ENCODE data around the gene GPR35.

Gene GPR35

DNA sequence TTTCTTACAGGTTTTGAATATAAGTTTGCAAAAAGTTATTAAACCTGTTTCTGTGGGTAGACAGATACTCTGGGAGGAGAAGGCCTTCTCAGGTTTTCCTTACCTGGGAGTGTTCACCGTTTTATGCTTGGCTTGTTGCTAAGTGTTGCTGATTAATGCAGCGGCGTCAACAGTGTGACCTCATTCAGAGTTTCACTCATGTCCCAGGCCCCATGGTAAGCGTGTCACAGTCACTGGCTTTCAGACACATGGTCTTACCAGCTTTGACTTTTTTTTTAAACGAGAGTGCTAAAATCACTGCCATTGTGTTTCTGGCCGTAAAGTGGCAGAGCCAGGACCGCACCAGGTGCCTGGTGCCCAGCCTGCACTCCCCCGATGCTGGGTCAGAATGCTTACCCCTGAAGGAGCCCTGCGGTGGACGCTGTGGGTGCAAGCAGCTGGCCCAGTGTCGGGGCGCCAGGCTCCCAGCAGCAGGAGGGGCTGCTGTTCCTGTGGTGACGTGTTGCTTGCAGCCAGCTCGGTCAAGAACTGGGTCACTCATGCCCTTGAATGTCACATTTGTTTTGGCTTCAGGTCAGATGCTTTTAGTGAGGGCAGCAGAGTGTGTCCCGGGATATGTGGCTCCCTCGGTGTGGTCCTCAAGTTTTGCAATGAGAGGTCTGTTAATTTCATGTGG is 35.3 kb upstream of the GPR35 start:
- no peak for DNase-seq

DNA sequence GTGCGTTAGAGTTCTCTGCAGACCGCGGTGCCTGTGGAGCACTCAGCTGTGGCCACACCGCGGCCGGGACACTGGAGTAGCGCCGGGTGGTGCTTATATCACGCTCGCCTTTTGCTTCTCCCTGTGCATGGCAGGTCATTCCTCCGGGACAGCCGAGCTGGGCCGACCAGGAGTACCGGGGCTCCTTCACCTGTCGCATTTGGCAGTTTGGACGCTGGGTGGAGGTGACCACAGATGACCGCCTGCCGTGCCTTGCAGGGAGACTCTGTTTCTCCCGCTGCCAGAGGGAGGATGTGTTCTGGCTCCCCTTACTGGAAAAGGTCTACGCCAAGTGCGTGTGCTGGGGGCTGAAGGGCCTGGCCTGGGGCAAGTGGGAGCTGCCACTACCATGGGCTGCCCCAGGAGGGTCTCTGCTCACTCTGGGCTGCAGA is 34.6 kb upstream of the GPR35 start:
- no peak for DNase-seq

DNA sequence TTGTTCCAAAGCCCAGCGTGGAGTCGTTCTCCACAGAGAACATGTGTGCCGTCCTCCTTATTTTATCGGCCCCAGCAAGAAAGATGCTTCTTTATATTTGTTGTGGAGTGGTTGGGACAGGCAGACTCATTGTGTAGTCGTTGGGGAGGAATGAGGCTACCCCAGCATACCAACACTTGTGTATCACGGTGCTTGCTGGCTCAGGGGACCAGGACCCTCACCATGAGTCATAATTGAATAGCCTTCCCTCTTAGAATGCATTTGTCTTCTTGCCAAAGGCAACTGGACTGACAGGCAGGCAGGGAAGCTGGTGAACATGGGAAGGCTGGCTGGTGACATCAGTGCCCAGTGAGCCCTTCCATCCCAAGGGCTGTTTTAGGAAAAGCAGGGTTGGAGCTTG is 34.1 kb upstream of the GPR35 start:
- DNase-seq, result no peak

DNA sequence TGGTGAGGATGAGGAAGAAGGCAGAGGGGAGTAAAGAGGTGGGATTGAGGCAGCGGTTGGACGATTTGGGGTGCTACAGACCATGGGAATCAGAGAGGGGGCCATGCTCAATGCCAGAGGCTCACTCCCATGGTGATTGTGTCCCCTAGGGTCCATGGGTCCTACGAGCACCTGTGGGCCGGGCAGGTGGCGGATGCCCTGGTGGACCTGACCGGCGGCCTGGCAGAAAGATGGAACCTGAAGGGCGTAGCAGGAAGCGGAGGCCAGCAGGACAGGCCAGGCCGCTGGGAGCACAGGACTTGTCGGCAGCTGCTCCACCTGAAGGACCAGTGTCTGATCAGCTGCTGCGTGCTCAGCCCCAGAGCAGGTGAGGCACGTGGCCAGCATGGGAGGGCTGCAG is 33.5 kb upstream of the GPR35 start:
- DNase-seq, result no peak

GRCh38 chr2:240593026-240593702 is 32.1 kb upstream of the GPR35 start:
- no peak for DNase-seq

GRCh38 chr2:240593703-240594451 is 31.4 kb upstream of the GPR35 start:
- DNase-seq, result no peak

DNA sequence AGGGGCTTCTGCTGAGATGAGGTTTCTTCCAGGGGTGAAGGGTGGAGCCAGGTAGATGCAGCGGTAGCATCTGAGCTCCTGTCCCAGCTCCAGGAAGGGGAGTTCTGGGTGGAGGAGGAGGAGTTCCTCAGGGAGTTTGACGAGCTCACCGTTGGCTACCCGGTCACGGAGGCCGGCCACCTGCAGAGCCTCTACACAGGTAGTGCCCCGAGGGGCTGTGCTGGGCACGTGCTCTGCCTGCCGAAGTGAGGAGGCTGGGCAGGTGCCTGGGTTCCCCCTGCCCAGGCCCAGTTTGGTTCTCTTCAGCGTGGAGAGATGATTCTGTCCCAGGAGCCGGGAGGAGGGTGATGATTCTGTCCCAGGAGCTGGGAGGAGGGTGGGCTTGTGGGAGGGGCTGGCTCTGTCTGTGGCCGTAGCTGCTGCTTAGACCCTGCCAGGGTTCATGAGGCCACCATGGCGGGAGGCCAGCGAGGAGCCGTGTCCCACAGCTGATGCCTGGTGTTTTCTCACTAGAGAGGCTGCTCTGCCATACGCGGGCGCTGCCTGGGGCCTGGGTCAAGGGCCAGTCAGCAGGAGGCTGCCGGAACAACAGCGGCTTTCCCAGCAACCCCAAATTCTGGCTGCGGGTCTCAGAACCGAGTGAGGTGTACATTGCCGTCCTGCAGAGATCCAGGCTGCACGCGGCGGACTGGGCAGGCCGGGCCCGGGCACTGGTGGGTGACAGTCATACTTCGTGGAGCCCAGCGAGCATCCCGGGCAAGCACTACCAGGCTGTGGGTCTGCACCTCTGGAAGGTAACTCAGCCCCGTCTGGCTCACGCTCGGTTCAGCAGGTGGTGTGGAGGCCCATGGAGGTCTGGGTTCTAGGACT is 30.5 kb upstream of the GPR35 start:
- DNase-seq, result no peak

DNA sequence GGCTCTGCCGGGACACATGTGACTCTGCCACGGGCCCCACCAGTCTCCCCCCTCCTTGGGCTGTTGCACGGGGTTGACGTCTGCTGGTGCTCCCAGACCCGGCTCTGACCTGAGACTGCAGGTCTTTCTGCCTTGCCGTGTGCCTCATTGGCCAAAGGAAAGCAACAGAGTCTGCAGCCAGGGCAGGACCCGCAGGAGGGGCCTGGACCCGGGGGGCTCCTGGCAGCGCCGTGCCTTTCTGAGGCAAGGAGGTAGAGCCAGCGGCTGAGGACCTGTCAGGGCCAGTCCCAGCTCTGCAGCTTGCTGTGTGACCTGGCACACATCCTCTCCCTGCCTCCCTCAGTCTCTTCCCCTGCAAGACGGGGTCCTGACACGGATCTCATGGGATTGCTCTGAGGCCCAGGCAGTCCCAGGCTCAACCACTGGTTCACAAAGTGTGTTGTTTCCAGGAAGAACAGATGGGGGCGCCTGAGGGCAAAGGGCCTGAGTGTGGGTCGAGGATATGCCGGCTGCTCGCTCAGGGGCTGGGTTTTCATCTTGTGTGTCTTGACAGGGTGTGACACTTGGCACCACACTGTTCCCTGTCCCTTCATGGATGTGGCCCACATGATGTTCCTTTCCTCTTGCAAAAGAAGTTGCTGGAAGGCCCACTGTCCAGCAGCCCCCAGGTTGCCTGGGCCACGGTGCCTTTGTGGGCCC is 29.8 kb upstream of the GPR35 start:
- no peak for DNase-seq

GRCh38 chr2:240596080-240596460 is 29.2 kb upstream of the GPR35 start:
- DNase-seq, result no peak

DNA sequence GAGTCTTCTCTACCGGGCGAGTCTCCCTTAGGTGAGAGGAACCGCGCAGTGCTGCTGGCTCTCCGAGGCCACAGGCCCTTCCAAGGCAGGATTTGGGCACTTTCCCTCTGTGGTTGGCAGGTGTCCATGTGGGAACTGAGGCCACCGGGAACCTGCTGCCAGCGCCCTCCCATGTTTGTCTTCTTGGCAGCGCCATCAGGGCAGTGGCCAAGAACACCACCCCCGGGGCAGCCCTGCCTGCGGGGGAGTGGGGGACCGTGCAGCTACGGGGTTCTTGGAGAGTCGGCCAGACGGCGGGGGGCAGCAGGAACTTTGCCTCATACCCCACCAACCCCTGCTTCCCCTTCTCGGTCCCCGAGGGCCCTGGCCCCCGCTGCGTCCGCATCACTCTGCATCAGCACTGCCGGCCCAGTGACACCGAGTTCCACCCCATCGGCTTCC is 28.8 kb upstream of the GPR35 start:
- no peak for DNase-seq

- no peak for DNase-seq
These were observed 28.2 kb upstream of the GPR35 start for GRCh38 chr2:240597054-240597418.

DNA sequence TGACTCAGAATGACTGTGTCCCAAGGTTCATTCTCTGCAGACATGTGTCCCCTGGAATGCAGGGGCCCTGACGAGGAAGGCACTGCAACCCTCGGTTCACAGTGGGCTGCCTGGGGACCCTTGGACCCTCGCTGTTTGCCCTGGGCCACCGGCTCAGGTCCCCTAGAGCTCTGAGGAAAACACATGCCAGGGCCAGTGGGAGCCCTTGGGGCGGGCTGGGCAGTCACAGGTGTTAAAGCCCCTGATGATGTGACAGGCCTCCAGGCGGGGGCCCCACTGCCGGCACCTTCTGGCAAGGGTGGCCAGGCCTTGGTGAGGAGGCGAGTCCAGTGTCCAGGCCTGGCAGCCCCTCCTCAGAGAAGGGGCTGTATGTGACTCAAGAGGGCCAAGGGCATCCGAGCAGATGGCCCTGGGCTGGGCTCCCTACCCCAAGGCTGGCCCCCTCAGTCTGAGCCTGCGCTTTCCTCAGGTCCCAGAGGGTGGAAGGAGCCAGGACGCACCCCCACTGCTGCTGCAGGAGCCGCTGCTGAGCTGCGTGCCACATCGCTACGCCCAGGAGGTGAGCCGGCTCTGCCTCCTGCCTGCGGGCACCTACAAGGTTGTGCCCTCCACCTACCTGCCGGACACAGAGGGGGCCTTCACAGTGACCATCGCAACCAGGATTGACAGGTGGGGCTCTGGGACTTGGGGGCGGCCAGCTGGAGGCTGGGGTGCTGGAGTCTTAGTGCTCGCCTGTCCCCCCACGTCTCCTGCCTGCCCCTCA is 27.7 kb upstream of the GPR35 start:
- DNase-seq, result no peak

DNA sequence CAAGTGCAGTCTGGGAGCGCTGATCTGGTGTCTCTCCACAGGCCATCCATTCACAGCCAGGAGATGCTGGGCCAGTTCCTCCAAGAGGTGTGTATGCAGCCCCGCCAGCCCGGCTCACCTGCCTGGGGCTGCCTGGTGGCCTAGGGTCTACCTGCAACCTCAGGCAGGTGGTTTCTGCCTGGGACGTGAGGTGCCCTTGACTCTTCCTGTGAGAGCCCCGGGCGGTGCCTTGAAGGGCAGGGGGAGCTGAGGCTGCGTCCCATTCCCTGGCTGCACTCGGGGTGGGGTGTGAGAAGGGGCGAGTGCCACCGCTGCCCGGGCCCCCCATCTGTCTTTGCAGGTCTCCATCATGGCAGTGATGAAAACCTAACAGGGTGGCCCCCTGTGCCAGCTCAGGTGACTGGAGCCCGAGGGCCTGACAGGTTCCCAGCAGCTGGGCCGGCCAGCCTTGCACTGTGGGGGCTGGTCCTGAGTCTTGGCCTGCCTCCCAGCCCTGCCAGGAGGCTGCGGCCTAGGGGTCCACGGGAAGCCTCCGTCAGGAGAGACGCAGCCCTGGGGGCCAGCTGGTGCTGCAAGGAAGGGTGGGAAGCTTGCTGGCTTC is 26.9 kb upstream of the GPR35 start:
- no peak for DNase-seq

DNA sequence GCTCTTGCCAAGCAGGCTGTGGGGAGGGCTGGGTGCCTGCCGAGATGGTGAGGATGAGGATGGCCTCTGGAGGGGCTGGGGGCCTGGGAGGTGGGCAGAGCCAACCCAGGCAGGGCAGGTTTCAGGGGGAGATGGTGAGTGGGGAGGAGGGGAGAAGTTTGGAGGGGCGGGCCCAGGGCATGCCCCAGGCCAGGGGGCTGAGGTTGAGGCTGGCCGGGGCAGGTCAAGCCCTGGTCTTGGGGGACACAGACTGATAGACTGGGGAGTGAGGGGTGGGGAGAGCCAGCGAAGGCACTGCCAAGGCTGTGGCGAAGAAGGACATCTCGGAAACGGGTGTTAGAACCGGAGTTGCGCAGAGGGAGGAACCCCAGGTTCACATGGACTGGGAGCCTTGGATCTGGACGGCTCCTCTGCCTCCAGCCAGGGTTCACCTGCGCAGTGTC is 26.1 kb upstream of the GPR35 start:
- DNase-seq, result no peak

GRCh38 chr2:240600451-240600961 is 24.8 kb upstream of the GPR35 start:
- no peak for DNase-seq

GRCh38 chr2:240601061-240601830 is 24.0 kb upstream of the GPR35 start:
- DNase-seq, result no peak

DNA sequence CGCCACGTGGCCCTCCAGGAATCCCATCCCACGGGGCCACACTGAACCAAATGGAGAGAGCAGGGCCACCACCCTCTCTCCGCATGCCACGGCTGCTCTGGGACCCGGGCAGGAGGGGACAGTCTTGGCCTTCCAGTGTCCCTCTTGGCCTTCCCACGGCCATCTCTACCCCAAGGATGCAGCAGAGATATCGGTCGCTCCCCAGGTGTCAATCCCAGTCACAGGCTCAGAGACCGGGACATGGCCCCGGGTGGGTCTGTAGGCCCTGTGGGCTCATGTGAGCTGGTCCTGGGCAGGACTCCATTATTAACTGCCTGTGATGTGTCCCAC is 23.5 kb upstream of the GPR35 start:
- DNase-seq, result no peak

DNA sequence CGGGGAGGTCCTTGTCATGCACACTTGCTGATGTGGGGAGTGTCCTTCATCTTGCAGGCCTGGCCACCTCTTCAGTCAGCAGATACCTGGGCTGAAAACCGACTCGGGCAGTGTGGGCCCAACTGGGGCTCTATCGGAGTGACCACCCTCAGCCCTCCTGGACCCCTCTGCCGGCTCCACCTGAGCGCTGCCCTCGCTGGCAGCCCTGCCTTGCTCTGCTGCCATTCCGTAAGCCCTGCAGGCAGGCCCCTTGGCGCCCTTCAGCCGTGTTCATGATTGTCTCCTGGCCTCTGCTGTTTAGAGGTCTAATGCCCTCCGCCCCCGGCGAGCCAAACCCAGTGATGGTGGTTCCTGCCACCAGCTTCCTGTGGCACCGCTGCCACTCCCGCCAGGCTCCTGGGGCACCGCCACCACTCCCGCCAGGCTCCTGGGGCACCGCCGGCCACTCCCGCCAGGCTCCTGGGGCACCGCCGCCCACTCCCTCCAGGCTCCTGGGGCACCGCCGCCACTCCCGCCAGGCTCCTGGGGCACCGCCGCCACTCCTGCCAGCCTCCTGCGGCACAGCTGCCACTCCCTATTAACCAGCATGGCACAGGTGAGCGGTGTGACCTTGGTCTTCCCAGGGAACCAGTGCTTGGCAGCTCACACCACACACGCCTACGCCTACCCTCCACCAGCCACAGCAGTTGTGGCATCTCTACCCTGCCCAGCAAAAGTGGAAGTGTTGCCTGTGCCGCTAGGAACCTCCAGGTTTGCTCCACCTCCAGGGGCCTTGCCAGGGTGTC is 22.8 kb upstream of the GPR35 start:
- DNase-seq, result no peak

GRCh38 chr2:240603081-240603835 is 22.0 kb upstream of the GPR35 start:
- no peak for DNase-seq

Measured in activated CD8-positive, alpha-beta memory T cell treated with anti-CD3 and anti-CD28 coated beads, Interleukin-2, amount 50 U/mL, for 48 hours (primary cell).